HG02970 (cell line): ENCODE measurements around the gene CDK5R1.

Experiments used
- ATAC-seq: cut with Tn5 transposase; IDR thresholded peaks from one replicate; pipeline ENCODE4 v1.9.1; 2021; ENCODE audit warnings: mild to moderate bottlenecking, moderate library complexity, moderate number of reproducible peaks; ENCODE audit not compliant: unreplicated experiment, low FRiP score

Gene CDK5R1

GRCh38 chr17:32470405-32471167 is 16.2 kb upstream of the CDK5R1 start:
- ATAC-seq = no peak

- ATAC-seq = no peak
Observed at GRCh38 chr17:32471652-32472051, 15.1 kb upstream of the CDK5R1 start.

- no peak for ATAC-seq
Observed at GRCh38 chr17:32475258-32475657, 11.5 kb upstream of the CDK5R1 start.

DNA sequence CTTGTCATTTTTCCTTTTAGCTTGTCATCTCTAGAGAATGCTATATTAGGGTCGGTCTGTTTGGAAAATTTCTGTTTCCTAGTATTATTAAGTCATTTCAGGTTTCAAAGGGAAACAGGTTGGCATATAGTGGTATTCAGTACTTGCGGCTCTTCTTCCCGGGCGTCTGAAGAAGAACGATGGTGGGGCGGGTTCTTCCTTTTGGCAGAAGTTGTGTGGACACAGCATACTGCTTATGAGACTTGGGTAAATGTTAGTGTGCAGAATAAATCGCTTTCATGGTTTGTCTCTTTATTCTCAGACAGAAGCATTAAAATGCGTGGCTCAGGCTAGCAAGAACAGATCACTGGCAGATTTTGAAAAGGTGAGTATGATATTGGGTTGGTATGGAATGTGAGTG is 9.6 kb upstream of the CDK5R1 start:
- no peak for ATAC-seq

GRCh38 chr17:32479074-32479617 is 7.6 kb upstream of the CDK5R1 start:
- ATAC-seq = no peak

- ATAC-seq = no peak
Observed at GRCh38 chr17:32481193-32481592, 5.6 kb upstream of the CDK5R1 start.

DNA sequence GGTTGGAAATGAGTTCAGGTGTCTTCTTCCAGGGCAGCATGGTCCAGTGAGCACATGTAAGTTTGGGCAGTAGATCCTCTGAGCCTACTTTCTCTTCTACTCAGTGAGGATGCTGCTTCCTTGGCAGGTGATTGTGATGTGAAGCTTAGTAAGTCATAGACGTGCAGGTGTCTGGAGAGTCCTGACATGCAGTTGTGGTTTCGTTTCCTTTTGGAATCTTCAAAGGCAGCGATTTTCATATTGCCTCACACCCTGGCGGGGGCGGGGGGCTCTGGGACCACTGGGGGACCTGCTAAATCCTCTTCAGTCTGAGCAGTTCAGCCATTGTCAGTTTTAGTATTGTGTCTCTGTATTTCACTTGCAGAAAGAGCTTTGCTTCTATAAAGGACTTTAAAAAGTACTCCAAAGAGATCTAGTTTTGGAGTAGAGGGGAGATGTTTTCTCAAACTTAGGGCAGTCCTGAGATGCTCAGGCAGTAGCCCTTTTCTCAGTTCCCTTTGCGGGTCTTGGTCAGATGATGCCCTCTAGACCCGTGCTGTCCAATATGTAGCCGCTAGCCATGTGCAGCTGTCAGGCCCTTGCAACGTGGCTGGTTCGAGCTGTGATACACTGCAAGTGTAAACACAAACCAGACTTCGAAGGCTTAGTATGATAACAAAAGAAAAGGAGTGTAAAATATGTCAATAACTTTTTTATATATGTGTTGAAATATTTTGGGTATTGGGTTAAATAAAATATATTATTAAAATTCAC is 4.0 kb upstream of the CDK5R1 start:
- ATAC-seq = no peak

DNA sequence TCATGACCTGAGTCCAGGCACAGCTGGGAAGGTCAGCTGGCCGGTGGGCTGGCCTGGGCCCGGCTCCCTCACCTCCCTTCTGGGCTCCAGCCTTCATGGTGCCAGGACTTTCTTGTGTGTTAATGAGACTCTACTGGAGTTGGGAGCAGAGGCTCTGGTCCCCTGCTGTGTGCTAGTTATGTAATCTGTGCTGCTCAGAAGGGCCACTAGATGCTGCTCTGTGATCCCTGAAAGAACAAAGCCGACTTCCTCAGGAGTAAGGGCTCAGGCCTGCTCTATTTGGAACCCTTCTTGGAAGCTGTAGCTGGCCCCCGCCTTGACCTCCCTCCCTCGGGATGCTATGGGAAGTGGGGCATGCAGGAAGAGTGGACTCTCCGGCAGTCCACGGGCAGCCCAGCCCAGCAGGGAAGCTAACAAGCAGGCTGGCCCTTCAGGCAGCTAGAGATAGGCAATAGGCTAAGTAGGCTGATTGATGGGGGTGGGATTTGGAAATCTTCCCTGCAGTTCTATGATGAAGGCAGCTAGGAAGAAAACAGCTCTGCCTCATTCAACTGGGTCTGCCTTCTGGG is 3.3 kb upstream of the CDK5R1 start:
- no peak for ATAC-seq

DNA sequence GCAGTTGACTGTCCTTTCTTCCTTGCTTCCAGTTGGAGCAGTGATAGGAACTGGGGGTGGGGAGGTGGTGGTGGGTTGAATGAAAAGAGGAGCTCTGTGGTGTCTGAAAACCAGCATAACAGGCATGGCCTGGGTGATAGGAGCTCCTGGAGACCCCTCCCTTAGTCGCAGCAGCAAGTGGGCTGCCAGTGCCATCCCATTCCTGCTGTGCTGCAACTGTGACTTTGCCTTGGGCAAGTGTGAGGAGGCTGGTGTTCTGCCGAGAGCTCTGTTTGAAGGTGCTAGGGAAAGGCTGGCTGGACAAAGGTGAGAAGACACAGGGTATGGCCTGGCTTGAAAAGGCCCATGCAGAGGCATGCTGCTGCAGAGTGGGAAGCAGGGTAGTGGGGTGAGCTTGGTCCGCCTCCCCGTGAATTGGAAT is 2.7 kb upstream of the CDK5R1 start:
- ATAC-seq = no peak

DNA sequence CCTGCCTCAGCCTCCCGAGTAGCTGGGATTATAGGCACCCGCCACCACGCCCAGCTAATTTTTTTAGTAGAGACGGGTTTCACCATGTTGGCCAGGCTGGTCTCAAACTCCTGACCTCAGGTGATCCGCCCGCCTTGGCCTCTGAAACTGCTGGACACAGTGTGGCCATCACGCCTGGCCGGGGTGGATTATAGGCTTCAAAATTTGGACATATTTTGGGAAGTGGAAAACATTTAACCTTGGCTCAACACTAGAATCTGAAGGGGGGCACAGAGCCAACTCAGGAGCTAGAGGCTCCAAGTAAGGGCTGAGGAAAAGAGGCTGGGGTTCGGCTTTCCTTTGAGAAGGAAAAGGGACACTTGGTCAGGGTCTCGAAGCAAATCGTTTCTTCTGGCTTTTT is 2.2 kb upstream of the CDK5R1 start:
- no peak for ATAC-seq

- ATAC-seq = no peak
Observed at GRCh38 chr17:32485261-32486110, 1.3 kb upstream of the CDK5R1 start.

- peak; percentile 49 for ATAC-seq
Observed at GRCh38 chr17:32486111-32486700, 587 bp upstream of the CDK5R1 start.

- ATAC-seq = peak; percentile 8
Observed at GRCh38 chr17:32487473-32488176, 832 bp downstream of the CDK5R1 start.

GRCh38 chr17:32488177-32488542 is 1.4 kb downstream of the CDK5R1 start:
- no peak for ATAC-seq

GRCh38 chr17:32488604-32489180 is 1.9 kb downstream of the CDK5R1 start:
- ATAC-seq = no peak

DNA sequence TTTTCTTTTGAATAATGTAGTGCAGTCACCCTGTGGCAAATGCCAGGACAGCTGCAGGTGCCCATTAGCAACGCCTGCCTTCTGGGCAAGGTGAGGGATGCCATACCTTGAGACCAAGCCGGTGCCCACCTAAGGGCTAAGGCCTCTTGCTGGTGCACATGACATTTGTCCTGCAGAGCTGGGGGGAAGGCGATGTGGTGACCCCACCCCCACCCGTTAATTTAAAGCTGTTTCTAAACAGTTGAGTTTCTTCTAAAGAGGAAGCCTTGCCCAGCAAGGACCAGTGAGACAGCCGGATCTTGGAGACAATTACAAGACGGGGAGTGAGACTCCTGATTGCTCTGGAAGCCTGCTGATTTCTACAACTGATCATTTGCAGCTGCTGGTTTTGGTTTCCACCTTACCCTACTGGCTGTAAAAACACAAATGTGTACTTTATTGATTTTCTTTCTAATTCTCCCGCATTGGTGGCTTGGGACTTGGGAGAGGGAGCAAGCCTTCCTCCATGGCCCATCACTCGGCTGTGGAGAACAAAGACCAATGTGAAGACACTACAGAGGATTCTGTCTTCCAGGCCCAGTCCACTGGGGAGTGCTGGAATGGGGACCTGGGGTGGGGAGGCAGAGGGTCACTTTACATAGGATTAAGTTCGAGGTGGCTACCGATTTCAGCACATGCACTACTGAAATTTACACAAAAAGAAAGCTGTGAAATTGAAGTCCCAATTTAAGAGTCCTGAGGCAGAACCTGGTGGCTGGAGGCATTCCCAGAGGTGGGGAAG is 2.7 kb downstream of the CDK5R1 start:
- no peak for ATAC-seq

DNA sequence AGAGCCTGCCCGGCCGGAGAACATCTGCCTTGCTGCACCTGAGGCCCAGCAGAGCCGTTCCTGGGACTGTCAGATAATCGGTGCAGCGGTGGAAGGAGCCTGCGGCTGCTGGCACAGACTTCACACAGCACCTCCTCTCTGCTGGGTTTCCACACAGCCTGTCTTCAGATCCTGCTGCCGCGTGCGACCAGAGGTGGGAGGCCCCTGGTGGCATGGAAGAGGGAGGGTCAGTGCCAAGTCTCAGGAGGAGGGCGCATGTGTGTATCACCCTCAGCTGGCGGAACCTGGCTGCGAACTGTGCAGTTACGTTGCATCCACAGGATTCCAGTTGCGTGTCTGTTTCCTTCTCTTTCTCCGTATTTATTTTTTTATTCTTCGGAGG is 3.3 kb downstream of the CDK5R1 start:
- no peak for ATAC-seq
